ENCODE results near the gene CASP7. TPM values are rescaled to one million over a fixed set of nuclear protein-coding genes. Genes with fewer than 3 reads are reported as not detected.

CASP7 gene
- total and polyA plus RNA-seq, 2 of the 8 experiments (the other 6 are each of a cell fraction or from before 2014, with no cell fraction given) = 2.3 to 4.1 TPM

- FAIRE-seq = no peak
- 96% methylated on average over 2 of the region's 2 CpGs; no CpG with 5 or more reads in 1 of the 2 experiments for WGBS, 2 experiments (ENCODE audit: extremely low coverage in 1 of 2, insufficient coverage in 1 of 2, insufficient read length in 1 of 2, insufficient replicate concordance in 2 of 2, low coverage in 1 of 2, low lambda C conversion rate in 2 of 2, missing lambda C conversion rate in 1 of 2)
- H3K79me2 ChIP-seq (ENCODE audit: control insufficient read depth in 1 of 2, insufficient read depth in 2 of 2, low read length in 2 of 2) = peaks cover 0 to 7% of the 10 kb centered on the region in 2 experiments; a peak in 1 of 4 replicates
These were observed 3.6 kb downstream of the CASP7 start for GRCh38 chr10:113683300-113683699.

More at GRCh38 chr10:113683300-113683699, 3.6 kb downstream of the CASP7 start:
- H3K4ac ChIP-seq (replicated peaks; ENCODE audit: insufficient read length, low read depth, low read length) = no peak overlapping the region
- CTCF ChIA-PET (ENCODE audit: partially characterized antibody) = no interaction called here
- no peak overlapping the region for H3K56ac ChIP-seq (replicated peaks; ENCODE audit: insufficient read length, low read depth, low read length)
- H3K36me3 ChIP-seq (ENCODE audit: control insufficient read depth in 2 of 4, insufficient read depth in 4 of 4, low read length in 3 of 4) = no peaks in the 10 kb centered on the region; a peak in 1 of 8 replicates
- no peak overlapping the region for H3K4me3 ChIP-seq (ENCODE audit: extremely low read depth in 1 of 4, insufficient read depth in 2 of 4, low read depth in 3 of 4, low read length in 4 of 4)
- H3K79me1 ChIP-seq (ENCODE audit: low read depth, low read length) = no peaks in the 10 kb centered on the region
- H4K91ac ChIP-seq (replicated peaks; ENCODE audit: insufficient read length, low read length) = no peak overlapping the region
- no peak for DNase-seq (ENCODE audit: low read depth in 1 of 2, low spot score in 2 of 2)
- H3K4me2 ChIP-seq (ENCODE audit: insufficient read depth in 1 of 2, low read depth in 2 of 2, low read length in 2 of 2) = no peak overlapping the region
- H2AFZ ChIP-seq (ENCODE audit: low read length) = no peak overlapping the region
- peaks cover 0 to 9% (median 7%) of the 10 kb centered on the region in 4 experiments; a peak in 3 of 7 replicates for H3K27me3 ChIP-seq (replicated peaks in 1 of 4; ENCODE audit: control insufficient read depth in 3 of 4, extremely low read depth in 1 of 4, insufficient read depth in 3 of 4, low read length in 3 of 4)
- no peak overlapping the region for H4K8ac ChIP-seq (ENCODE audit: extremely low read depth, insufficient read depth, low read length)
- no peak for TF ChIP-seq TEAD4 (IDR thresholded peaks at IDR 0.05; ENCODE audit: low read depth, low read length)
- TF ChIP-seq CHD1 (IDR thresholded peaks at IDR 0.05; ENCODE audit: low read depth, low read length) = no peak
- no peak for TF ChIP-seq PHF8 (conservative IDR thresholded peaks at IDR 0.05; ENCODE audit: low read depth, low read length)
- no peak for TF ChIP-seq POLR2AphosphoS5 (IDR thresholded peaks at IDR 0.05; ENCODE audit: low read depth, low read length)
- no peak for TF ChIP-seq RNF2 (IDR thresholded peaks at IDR 0.05; ENCODE audit: borderline replicate concordance, low read depth, low read length, missing control alignments, poor library complexity, severe bottlenecking)
- no peak for TF ChIP-seq JUN (IDR thresholded peaks at IDR 0.05; ENCODE audit: low read depth, low read length)
- TF ChIP-seq KDM1A (IDR thresholded peaks at IDR 0.05; ENCODE audit: borderline replicate concordance, low read length) = no peak
- no peak for TF ChIP-seq SP1 (IDR thresholded peaks at IDR 0.05; ENCODE audit: low read depth, low read length)
- no peak for TF ChIP-seq SAP30 (IDR thresholded peaks at IDR 0.05; ENCODE audit: insufficient read depth, insufficient replicate concordance, low read length)
- TF ChIP-seq E2F6 (IDR thresholded peaks at IDR 0.05) = no peak
- no peak for TF ChIP-seq MAFK (IDR thresholded peaks at IDR 0.05; ENCODE audit: low read depth, low read length)
- H3K23ac ChIP-seq (ENCODE audit: insufficient read length) = no peak overlapping the region
- H3K27ac ChIP-seq (ENCODE audit: low read depth, low read length) = no peak overlapping the region
- H4K20me1 ChIP-seq (replicated peaks in 1 of 2; ENCODE audit: control insufficient read depth in 1 of 2, insufficient read depth in 2 of 2, low read length in 2 of 2) = peaks cover 0 to 6% of the 10 kb centered on the region in 2 experiments
- peaks cover 3 to 4% of the 10 kb centered on the region in 2 experiments; a peak in 3 of 4 replicates for H3K9me3 ChIP-seq (ENCODE audit: insufficient read depth in 2 of 2, low read depth in 1 of 2, low read length in 1 of 2)
- no peak overlapping the region for H2BK120ac ChIP-seq (replicated peaks; ENCODE audit: low read depth, low read length)
- no peak overlapping the region for H2BK15ac ChIP-seq (ENCODE audit: low read length)
- no peak overlapping the region for H2AK5ac ChIP-seq (ENCODE audit: low read depth, low read length)
- H3K23me2 ChIP-seq (ENCODE audit: low read depth, low read length) = peaks cover 14% of the 10 kb centered on the region
- no peak overlapping the region for H2BK5ac ChIP-seq (ENCODE audit: low read depth, low read length)
- POLR2A ChIA-PET (ENCODE audit: partially characterized antibody) = no interaction called here
- H2BK12ac ChIP-seq (ENCODE audit: low read depth, low read length) = no peak overlapping the region
- no peak overlapping the region for H4K5ac ChIP-seq (ENCODE audit: insufficient read length, low read depth, low read length)
- H3K9ac ChIP-seq (replicated peaks in 1 of 4; ENCODE audit: extremely low read depth in 1 of 4, low read depth in 3 of 4, low read length in 3 of 4) = no peak overlapping the region
- H3K4me1 ChIP-seq (replicated peaks in 1 of 4; ENCODE audit: control insufficient read depth in 3 of 4, insufficient read depth in 4 of 4, low read length in 3 of 4) = peaks cover 0 to 5% (median 2%) of the 10 kb centered on the region in 4 experiments; a peak in 2 of 7 replicates
- no peak overlapping the region for H3K14ac ChIP-seq (ENCODE audit: insufficient read length)
- H3K18ac ChIP-seq (ENCODE audit: extremely low read depth, low read length) = no peak overlapping the region
- H2BK20ac ChIP-seq (ENCODE audit: low read length) = no peak overlapping the region
